ENCODE results near the gene ATXN7L3. TPM values are rescaled to one million over a fixed set of nuclear protein-coding genes. Genes with fewer than 3 reads are reported as not detected.

Gene ATXN7L3
- total and polyA plus RNA-seq, 9 of the 15 experiments (the other 6 are each of a cell fraction or from before 2014, with no cell fraction given), result 0.62 to 66.1 (median 33.2) TPM

- 0 out of 2 replicates have a peak, but pooled peaks have one; percentile 33 for TF ChIP-seq ZNF609 (CRISPR knock-in tag; IDR thresholded peaks at IDR 0.05; ENCODE audit: borderline replicate concordance)
- no peak for TF ChIP-seq TFAM (CRISPR knock-in tag; conservative IDR thresholded peaks at IDR 0.05)
- TF ChIP-seq MAZ (CRISPR knock-in tag; conservative IDR thresholded peaks at IDR 0.05 in 1 of 2, IDR thresholded peaks at IDR 0.05 in 1 of 2), result peak; percentile 81 to 95
- peak; percentile 59; the same call in 1 of the 2 replicates for TF ChIP-seq SOX6 (IDR thresholded peaks at IDR 0.05)
- peak; percentile 100 for TF ChIP-seq RB1 (IDR thresholded peaks at IDR 0.05; ENCODE audit: low read depth)
- TF ChIP-seq NBN (IDR thresholded peaks at IDR 0.05; ENCODE audit: low read depth), result peak; percentile 35; the same call in 1 of the 2 replicates
- no peak for TF ChIP-seq NCOA2 (IDR thresholded peaks at IDR 0.05; ENCODE audit: partially characterized antibody in 2 of 2)
- TF ChIP-seq SIRT6 (IDR thresholded peaks at IDR 0.05; ENCODE audit: low read depth, low read length), result no peak
- TF ChIP-seq HNRNPH1 (optimal IDR thresholded peaks at IDR 0.05; ENCODE audit: low read depth, low read length), result no peak
- no peak for TF ChIP-seq ATF3 (IDR thresholded peaks at IDR 0.05)
- TF ChIP-seq ATF3 (CRISPR knock-in tag; conservative IDR thresholded peaks at IDR 0.05), result peak; percentile 75; the same call in 1 of the 2 replicates
- 0 out of 2 replicates have a peak, but pooled peaks have one; percentile 23 for TF ChIP-seq NR2C2 (CRISPR knock-in tag; IDR thresholded peaks at IDR 0.05)
- no peak for TF ChIP-seq NR2C2 (tag; IDR thresholded peaks at IDR 0.05)
- peak; percentile 48; the same call in 1 of the 2 replicates for TF ChIP-seq MITF (IDR thresholded peaks at IDR 0.05)
- no peak for TF ChIP-seq CBX2 (IDR thresholded peaks at IDR 0.05; ENCODE audit: insufficient read depth, low read length, poor library complexity, severe bottlenecking)
- no peak for TF ChIP-seq ZKSCAN8 (CRISPR knock-in tag; IDR thresholded peaks at IDR 0.05)
- peak; percentile 98 for TF ChIP-seq SMC3 (conservative IDR thresholded peaks at IDR 0.05; ENCODE audit: insufficient read depth, low read depth, low read length)
- TF ChIP-seq RCOR1 (IDR thresholded peaks at IDR 0.05; ENCODE audit: borderline replicate concordance in 1 of 2, low read depth in 2 of 2, low read length in 2 of 2), result peak; percentile 36 to 83; a peak in 2 of 4 replicates
- TF ChIP-seq HOXB6 (CRISPR knock-in tag; IDR thresholded peaks at IDR 0.05; ENCODE audit: borderline replicate concordance), result no peak
- TF ChIP-seq MXI1 (IDR thresholded peaks at IDR 0.05; ENCODE audit: low read depth, low read length), result peak; percentile 89
These were observed 10.9 kb upstream of the ATXN7L3 start (continued) for GRCh38 chr17:44210342-44211192.

Data from K562 (cell line).